Umbilical cord (tissue), 2 donors: ENCODE data around the gene HEBP1. TPM values are rescaled to one million over a fixed set of nuclear protein-coding genes. Genes with fewer than 3 reads are reported as not detected.
A peak's percentile ranks its signal among the peaks of the same experiment; 100 is the strongest.

Source experiments
- DNase-seq: peaks from one replicate; pipeline ENCODE4 v3.0.0-alpha.2; 2015; ENCODE audit warnings: low spot score
- total RNA-seq: library from RNA; depleted of rRNA; stranded (reverse); fragments of >200 nt; gene quantifications from one replicate; pipeline ENCODE4 v1.2.3, GENCODE V29; 2014; ENCODE audit warnings: low replicate concordance; ENCODE audit not compliant: insufficient read depth

HEBP1 gene
- total RNA-seq, 1 donor from 2014 or later: 10.4 TPM

- peak; percentile 83 for DNase-seq
Measured at GRCh38 chr12:12990700-12991468, 9.2 kb downstream of the HEBP1 start.

- DNase-seq: no peak
Measured at GRCh38 chr12:12987421-12987820, 12.6 kb downstream of the HEBP1 start.

GRCh38 chr12:12986775-12987331, 13.2 kb downstream of the HEBP1 start:
- no peak for DNase-seq

- DNase-seq: no peak
Measured at GRCh38 chr12:12985817-12986408, 14.2 kb downstream of the HEBP1 start.

GRCh38 chr12:12984149-12984548, 15.9 kb downstream of the HEBP1 start:
- DNase-seq: no peak

GRCh38 chr12:12983420-12984035, 16.5 kb downstream of the HEBP1 start:
- DNase-seq: peak; percentile 62

- DNase-seq: no peak
Measured at GRCh38 chr12:12982331-12982730, 17.7 kb downstream of the HEBP1 start.

- peak; percentile 98 for DNase-seq
Measured at GRCh38 chr12:12979731-12980259, 20.3 kb downstream of the HEBP1 start.

GRCh38 chr12:12979126-12979525, 20.9 kb downstream of the HEBP1 start:
- DNase-seq: peak; percentile 77

GRCh38 chr12:12977231-12977630, 22.8 kb downstream of the HEBP1 start:
- DNase-seq: no peak

GRCh38 chr12:12976366-12976765, 23.7 kb downstream of the HEBP1 start:
- DNase-seq: peak; percentile 77

- peak; percentile 27 for DNase-seq
Measured at GRCh38 chr12:12975322-12976077, 24.6 kb downstream of the HEBP1 start.

GRCh38 chr12:12974211-12974610, 25.9 kb downstream of the HEBP1 start:
- DNase-seq: no peak

GRCh38 chr12:12973019-12973418, 27.0 kb downstream of the HEBP1 start:
- DNase-seq: no peak

GRCh38 chr12:12965836-12966235, 34.2 kb downstream of the HEBP1 start:
- DNase-seq: no peak

- DNase-seq: no peak
Measured at GRCh38 chr12:12964255-12964654, 35.8 kb downstream of the HEBP1 start.

GRCh38 chr12:12960639-12961209, 39.3 kb downstream of the HEBP1 start:
- no peak for DNase-seq

- DNase-seq: no peak
Measured at GRCh38 chr12:12958886-12959285, 41.2 kb downstream of the HEBP1 start.

GRCh38 chr12:12954878-12955625, 45.0 kb downstream of the HEBP1 start:
- no peak for DNase-seq

- DNase-seq: no peak
Measured at GRCh38 chr12:12954356-12954755, 45.7 kb downstream of the HEBP1 start.
